ENCODE data around the gene CD247. TPM values are rescaled to one million over a fixed set of nuclear protein-coding genes. Genes with fewer than 3 reads are reported as not detected.

Gene CD247
- total and polyA plus RNA-seq, 2 of the 4 experiments (the other 2 are of a cell fraction), result not detected

DNA sequence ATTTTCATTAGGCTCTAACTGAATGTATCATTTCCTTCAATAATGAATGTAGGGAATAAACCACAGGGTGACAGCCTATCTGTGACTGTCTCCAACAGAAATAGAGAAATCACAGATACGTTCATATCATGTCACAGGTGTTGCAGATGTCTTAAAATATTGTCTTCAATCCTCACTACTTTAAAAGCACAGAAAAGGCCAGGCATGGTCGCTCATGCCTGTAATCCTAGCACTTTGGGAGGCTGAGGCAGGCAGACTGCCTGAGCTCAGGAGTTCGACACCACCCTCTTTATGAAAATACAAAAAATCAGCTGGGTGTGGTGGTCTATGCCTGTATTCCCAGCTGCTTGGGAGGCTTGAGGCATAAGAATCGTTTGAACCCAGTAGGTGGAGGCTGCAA is 27.0 kb upstream of the CD247 start:
- Histone ChIP-seq H2BK15ac (ENCODE audit: low read depth, low read length) (no peak overlapping the region), H2AK5ac (ENCODE audit: low read depth, low read length) (no peak overlapping the region), H3K9me3 (ENCODE audit: control insufficient read depth, insufficient read depth, low read length) (no peaks in the 10 kb centered on the region), H4K20me1 (ENCODE audit: insufficient read depth, low read length) (no peaks in the 10 kb centered on the region), H3K36me3 (ENCODE audit: control insufficient read depth, insufficient read depth, low read length) (0 out of 2 replicates have a peak, but pooled peaks cover 1% of the 10 kb centered on the region), H3K9me1 (ENCODE audit: insufficient read depth, low read length) (no peaks in the 10 kb centered on the region), H3K9ac (ENCODE audit: low read depth, low read length) (no peak overlapping the region), H4K5ac (ENCODE audit: low read depth, low read length) (no peak overlapping the region), H2BK5ac (ENCODE audit: low read depth, low read length, poor library complexity, severe bottlenecking) (no peak overlapping the region), H2BK20ac (ENCODE audit: low read depth, low read length) (no peak overlapping the region), H2AFZ (replicated peaks; ENCODE audit: low read length, poor library complexity) (no peak overlapping the region), H3K18ac (ENCODE audit: low read depth, low read length) (no peak overlapping the region), H3K4me2 (ENCODE audit: low read depth, low read length) (no peak overlapping the region), H3K4ac (ENCODE audit: low read depth, low read length) (no peak overlapping the region), H3K27me3 (ENCODE audit: control insufficient read depth, insufficient read depth, low read length) (peaks cover 2% of the 10 kb centered on the region; the same call in 1 of the 2 replicates), H3K56ac (ENCODE audit: extremely low read depth, insufficient read depth, low read length) (no peak overlapping the region), H3K27ac (ENCODE audit: insufficient read depth, low read length) (no peak overlapping the region), H3K14ac (replicated peaks; ENCODE audit: low read depth, low read length) (no peak overlapping the region), H3K79me1 (ENCODE audit: low read depth in 1 of 2, low read length in 2 of 2) (no peaks in the 10 kb centered on the region), H4K8ac (ENCODE audit: low read depth in 2 of 2, low read length in 2 of 2) (no peak overlapping the region), H3K23ac (ENCODE audit: low read depth, low read length) (no peak overlapping the region), H2AK9ac (replicated peaks; ENCODE audit: low read depth, low read length, poor library complexity) (no peak overlapping the region), H4K91ac (ENCODE audit: insufficient read depth, low read depth, low read length) (no peak overlapping the region), H3K4me3 (ENCODE audit: insufficient read depth, low read depth, low read length) (no peak overlapping the region), H3K4me1 (ENCODE audit: control insufficient read depth, insufficient read depth, low read length) (peaks cover 3% of the 10 kb centered on the region; the same call in 1 of the 2 replicates), H2BK120ac (ENCODE audit: low read depth, low read length) (no peak overlapping the region)
- ChIA-PET CTCF (no interaction called here), POLR2A (ENCODE audit: unreplicated experiment) (no interaction called here)
- intact Hi-C loops (cut with micrococcal nuclease) (no loop called here), dilution Hi-C loops (cut with HindIII; ENCODE audit: low sequenced_read_pairs, unreplicated experiment) (no loop called here), in situ Hi-C loops (cut with MboI; ENCODE audit: low sequenced_read_pairs) (no loop called here)
- TF ChIP-seq, protein P1, sequence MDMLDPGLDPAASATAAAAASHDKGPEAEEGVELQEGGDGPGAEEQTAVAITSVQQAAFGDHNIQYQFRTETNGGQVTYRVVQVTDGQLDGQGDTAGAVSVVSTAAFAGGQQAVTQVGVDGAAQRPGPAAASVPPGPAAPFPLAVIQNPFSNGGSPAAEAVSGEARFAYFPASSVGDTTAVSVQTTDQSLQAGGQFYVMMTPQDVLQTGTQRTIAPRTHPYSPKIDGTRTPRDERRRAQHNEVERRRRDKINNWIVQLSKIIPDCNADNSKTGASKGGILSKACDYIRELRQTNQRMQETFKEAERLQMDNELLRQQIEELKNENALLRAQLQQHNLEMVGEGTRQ (IDR thresholded peaks at IDR 0.05; ENCODE audit: low read depth, low read length), result no peak
- TF ChIP-seq, protein P2, sequence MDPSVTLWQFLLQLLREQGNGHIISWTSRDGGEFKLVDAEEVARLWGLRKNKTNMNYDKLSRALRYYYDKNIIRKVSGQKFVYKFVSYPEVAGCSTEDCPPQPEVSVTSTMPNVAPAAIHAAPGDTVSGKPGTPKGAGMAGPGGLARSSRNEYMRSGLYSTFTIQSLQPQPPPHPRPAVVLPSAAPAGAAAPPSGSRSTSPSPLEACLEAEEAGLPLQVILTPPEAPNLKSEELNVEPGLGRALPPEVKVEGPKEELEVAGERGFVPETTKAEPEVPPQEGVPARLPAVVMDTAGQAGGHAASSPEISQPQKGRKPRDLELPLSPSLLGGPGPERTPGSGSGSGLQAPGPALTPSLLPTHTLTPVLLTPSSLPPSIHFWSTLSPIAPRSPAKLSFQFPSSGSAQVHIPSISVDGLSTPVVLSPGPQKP (IDR thresholded peaks at IDR 0.05; ENCODE audit: borderline replicate concordance, low read depth, low read length), result no peak
- TF ChIP-seq RAD21 (IDR thresholded peaks at IDR 0.05; ENCODE audit: low read length) (no peak), RFX5 (IDR thresholded peaks at IDR 0.05; ENCODE audit: low read depth, low read length) (no peak), NFE2L2 (IDR thresholded peaks at IDR 0.05; ENCODE audit: low read depth, low read length) (no peak), SMC3 (IDR thresholded peaks at IDR 0.05; ENCODE audit: low read depth, low read length) (no peak), RCOR1 (IDR thresholded peaks at IDR 0.05; ENCODE audit: insufficient replicate concordance, low read length) (no peak), POLR2A (IDR thresholded peaks at IDR 0.05; ENCODE audit: low read depth, low read length) (no peak), MXI1 (IDR thresholded peaks at IDR 0.05; ENCODE audit: borderline replicate concordance, low read depth, low read length) (no peak), MAZ (IDR thresholded peaks at IDR 0.05; ENCODE audit: borderline replicate concordance, low read depth, low read length) (no peak), FOS (IDR thresholded peaks at IDR 0.05; ENCODE audit: low read depth, low read length) (no peak), BHLHE40 (IDR thresholded peaks at IDR 0.05; ENCODE audit: low read depth, low read length) (no peak), CEBPB (IDR thresholded peaks at IDR 0.05; ENCODE audit: low read depth, low read length) (no peak)
- TF ChIP-seq, protein P3, sequence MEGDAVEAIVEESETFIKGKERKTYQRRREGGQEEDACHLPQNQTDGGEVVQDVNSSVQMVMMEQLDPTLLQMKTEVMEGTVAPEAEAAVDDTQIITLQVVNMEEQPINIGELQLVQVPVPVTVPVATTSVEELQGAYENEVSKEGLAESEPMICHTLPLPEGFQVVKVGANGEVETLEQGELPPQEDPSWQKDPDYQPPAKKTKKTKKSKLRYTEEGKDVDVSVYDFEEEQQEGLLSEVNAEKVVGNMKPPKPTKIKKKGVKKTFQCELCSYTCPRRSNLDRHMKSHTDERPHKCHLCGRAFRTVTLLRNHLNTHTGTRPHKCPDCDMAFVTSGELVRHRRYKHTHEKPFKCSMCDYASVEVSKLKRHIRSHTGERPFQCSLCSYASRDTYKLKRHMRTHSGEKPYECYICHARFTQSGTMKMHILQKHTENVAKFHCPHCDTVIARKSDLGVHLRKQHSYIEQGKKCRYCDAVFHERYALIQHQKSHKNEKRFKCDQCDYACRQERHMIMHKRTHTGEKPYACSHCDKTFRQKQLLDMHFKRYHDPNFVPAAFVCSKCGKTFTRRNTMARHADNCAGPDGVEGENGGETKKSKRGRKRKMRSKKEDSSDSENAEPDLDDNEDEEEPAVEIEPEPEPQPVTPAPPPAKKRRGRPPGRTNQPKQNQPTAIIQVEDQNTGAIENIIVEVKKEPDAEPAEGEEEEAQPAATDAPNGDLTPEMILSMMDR (conservative IDR thresholded peaks at IDR 0.05; ENCODE audit: low read depth, low read length), result no peak
- no peak for ATAC-seq (ENCODE audit: low read depth)
- DNase-seq, result no peak
- no CpG with 5 or more reads among the region's 4 CpGs for WGBS, 2 experiments (ENCODE audit: extremely low coverage in 2 of 2, insufficient read length in 1 of 2)
- no TSS peak for BruUV-seq (replicated peaks)
